Neural crest cell (in vitro differentiated cells): ENCODE measurements around the gene ALG12. TPM values are rescaled to one million over a fixed set of nuclear protein-coding genes. Genes with fewer than 3 reads are reported as not detected.
A peak's percentile ranks its signal among the peaks of the same experiment; 100 is the strongest.

Experiments used
- DNase-seq: peaks from one replicate; pipeline ENCODE4 v3.0.0; 2021; ENCODE audit warnings: low read depth, mixed read lengths, low spot score
- H3K27ac Mint-ChIP-seq: one replicate; pipeline ENCODE4 v1.8.0; 2021; ENCODE audit warnings: mild to moderate bottlenecking, mixed read lengths; ENCODE audit not compliant: unreplicated experiment
- H3K27me3 Mint-ChIP-seq: 2 replicates; pipeline ENCODE4 v1.8.0; 2021; ENCODE audit warnings: low read depth, mild to moderate bottlenecking, mixed read lengths
- H3K36me3 Mint-ChIP-seq: 2 replicates; pipeline ENCODE4 v1.8.0; 2021; ENCODE audit warnings: low read depth, mild to moderate bottlenecking, mixed read lengths
- H3K4me1 Mint-ChIP-seq: 2 replicates; pipeline ENCODE4 v1.8.0; 2021; ENCODE audit warnings: mixed read lengths
- H3K4me3 Mint-ChIP-seq: one replicate; pipeline ENCODE4 v1.8.0; 2021; ENCODE audit warnings: mild to moderate bottlenecking, mixed read lengths
- H3K9me3 Mint-ChIP-seq: 2 replicates; pipeline ENCODE4 v1.8.0; 2021; ENCODE audit warnings: mixed read lengths
- total RNA-seq: library from RNA; stranded (reverse); gene quantifications from 2 replicates; pipeline ENCODE4 v1.2.1, GENCODE V29; 2021
- TF ChIP-seq, protein P1 (sequence below): fragments of 200-600 bp; sonication (generic); conservative IDR thresholded peaks from 2 replicates; pipeline ENCODE4 v1.5.0; 2021; ENCODE audit warnings: antibody characterized with exemption, mild to moderate bottlenecking

The ALG12 gene
- total RNA-seq, 1 donor from 2014 or later, result 21.2 TPM

DNA sequence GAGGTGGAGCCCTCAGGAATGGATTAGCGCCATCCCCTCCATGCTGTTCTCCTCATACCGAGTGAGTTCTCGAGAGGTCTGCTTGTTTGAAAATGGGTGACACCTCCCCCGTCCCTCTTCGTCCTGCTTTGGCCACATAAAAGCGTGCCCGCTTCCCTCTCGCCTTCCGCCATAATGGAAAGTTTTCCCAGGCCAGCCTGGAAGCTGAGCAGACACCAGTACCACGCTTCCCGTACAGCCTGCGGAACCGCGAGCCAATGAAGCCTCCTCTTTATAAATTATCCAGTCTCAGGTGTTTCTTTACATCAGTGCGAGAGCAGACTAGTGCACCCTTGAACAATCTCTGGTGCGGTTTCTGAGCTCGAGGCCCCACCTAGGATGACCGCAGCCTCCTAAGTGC, 12.8 kb downstream of the ALG12 start:
- TF ChIP-seq, protein P1, sequence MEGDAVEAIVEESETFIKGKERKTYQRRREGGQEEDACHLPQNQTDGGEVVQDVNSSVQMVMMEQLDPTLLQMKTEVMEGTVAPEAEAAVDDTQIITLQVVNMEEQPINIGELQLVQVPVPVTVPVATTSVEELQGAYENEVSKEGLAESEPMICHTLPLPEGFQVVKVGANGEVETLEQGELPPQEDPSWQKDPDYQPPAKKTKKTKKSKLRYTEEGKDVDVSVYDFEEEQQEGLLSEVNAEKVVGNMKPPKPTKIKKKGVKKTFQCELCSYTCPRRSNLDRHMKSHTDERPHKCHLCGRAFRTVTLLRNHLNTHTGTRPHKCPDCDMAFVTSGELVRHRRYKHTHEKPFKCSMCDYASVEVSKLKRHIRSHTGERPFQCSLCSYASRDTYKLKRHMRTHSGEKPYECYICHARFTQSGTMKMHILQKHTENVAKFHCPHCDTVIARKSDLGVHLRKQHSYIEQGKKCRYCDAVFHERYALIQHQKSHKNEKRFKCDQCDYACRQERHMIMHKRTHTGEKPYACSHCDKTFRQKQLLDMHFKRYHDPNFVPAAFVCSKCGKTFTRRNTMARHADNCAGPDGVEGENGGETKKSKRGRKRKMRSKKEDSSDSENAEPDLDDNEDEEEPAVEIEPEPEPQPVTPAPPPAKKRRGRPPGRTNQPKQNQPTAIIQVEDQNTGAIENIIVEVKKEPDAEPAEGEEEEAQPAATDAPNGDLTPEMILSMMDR, result no peak
- Mint-ChIP-seq H3K27ac (no peak overlapping the region), H3K36me3 (peaks cover 21% of the 10 kb centered on the region)

DNA sequence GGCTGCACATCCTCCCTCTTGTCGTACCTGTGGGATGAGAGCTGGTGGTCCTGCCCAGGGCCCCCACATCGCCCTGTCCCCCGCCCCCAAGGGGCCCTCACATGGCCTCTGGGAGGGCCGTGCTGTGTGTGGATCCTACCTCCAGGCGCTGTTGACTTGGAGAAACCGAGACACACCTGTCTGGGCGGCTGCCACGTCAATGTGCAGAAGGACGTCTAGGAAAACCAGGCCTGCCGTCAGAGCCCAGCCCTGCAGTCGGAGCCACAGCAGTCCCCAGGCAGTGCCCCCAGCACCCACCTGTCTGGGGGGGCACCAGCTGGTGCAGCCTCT, 14.2 kb downstream of the ALG12 start:
- Mint-ChIP-seq H3K27ac (no peak overlapping the region), H3K36me3 (peaks cover 28% of the 10 kb centered on the region), H3K27me3 (no peaks in the 10 kb centered on the region), H3K4me3 (peak overlapping the region; percentile 23), H3K4me1 (peaks cover 3% of the 10 kb centered on the region), H3K9me3 (peaks cover 6% of the 10 kb centered on the region)
- TF ChIP-seq, protein P1, result no peak
- no peak for DNase-seq

More for the DNA sequence above, 12.8 kb downstream of the ALG12 start:
- no peak for DNase-seq
- Mint-ChIP-seq H3K9me3 (peaks cover 6% of the 10 kb centered on the region), H3K4me3 (no peak overlapping the region), H3K4me1 (peaks cover 3% of the 10 kb centered on the region), H3K27me3 (no peaks in the 10 kb centered on the region)

DNA sequence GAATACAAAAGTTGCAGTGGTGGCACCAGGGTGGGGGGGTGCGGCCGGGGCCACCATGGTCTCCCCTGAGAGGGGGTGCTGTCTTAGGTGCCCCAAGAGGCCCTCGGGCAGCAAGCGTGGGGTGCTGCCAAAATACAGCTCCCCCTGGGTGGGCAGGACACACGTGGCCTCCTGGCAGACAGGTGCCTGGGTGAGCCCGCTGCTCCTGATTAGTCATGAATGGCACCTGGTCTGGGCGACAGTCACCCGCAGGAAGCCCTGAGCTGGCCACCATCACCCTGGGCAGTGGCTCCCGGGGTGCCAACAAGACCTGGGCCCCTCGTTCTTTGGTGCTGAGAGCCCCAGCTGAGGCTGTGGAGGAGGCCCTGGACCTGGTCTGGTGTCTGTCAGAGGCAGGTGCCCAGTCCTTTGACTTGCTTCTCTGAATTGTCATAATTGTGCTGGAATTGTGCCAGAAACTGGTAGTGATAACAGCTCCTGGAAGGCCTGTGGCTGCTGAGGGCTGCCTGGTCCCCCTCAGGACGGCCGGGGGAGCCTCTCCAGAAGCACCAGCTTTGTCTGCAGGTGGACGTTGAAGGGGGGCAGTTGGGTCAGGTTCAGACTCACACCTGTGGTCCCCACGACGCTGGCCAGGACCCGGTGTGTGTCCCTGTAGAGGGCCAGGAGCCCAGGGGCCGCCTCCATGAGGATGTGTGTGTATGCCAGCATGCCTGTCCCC, 14.8 kb downstream of the ALG12 start:
- TF ChIP-seq, protein P1, result no peak
- H3K36me3 Mint-ChIP-seq, result peaks cover 32% of the 10 kb centered on the region
- DNase-seq, result no peak

DNA sequence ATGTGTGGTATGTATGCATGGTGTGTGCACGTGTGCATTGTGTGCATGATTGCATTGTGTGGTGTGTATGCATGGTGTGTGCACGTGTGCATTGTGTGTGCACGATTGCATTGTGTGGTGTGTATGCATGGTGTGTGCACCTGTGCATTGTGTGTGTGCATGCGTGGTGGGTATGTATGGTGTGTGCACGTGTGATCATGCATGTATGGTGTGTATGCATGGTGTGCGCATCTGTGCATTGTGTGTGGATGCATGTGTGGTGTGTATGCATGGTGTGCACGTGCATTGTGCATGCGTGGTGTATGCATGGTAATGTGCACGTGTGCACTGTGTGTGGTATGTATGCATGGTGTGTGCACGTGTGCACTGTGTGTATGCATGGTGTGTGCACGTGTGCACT, 16.8 kb downstream of the ALG12 start:
- no peak overlapping the region for H3K27ac Mint-ChIP-seq
- H3K27me3 Mint-ChIP-seq, result no peaks in the 10 kb centered on the region
- no peak overlapping the region for H3K4me3 Mint-ChIP-seq
- H3K4me1 Mint-ChIP-seq, result peaks cover 3% of the 10 kb centered on the region
- no peak for DNase-seq
- peaks cover 8% of the 10 kb centered on the region for H3K9me3 Mint-ChIP-seq
- TF ChIP-seq, protein P1, result no peak
- H3K36me3 Mint-ChIP-seq, result peaks cover 43% of the 10 kb centered on the region

More for the DNA sequence above, 14.8 kb downstream of the ALG12 start:
- Mint-ChIP-seq H3K4me3 (no peak overlapping the region), H3K27me3 (no peaks in the 10 kb centered on the region), H3K27ac (no peak overlapping the region), H3K9me3 (peaks cover 6% of the 10 kb centered on the region), H3K4me1 (peaks cover 3% of the 10 kb centered on the region)

- H3K27ac Mint-ChIP-seq, result peak overlapping the region; percentile 72
These were observed 17.6 kb downstream of the ALG12 start for GRCh38 chr22:49900441-49901230.

More at GRCh38 chr22:49900441-49901230, 17.6 kb downstream of the ALG12 start:
- no peak for DNase-seq
- H3K36me3 Mint-ChIP-seq, result peaks cover 44% of the 10 kb centered on the region
- peaks cover 12% of the 10 kb centered on the region for H3K9me3 Mint-ChIP-seq
- peaks cover 3% of the 10 kb centered on the region for H3K4me1 Mint-ChIP-seq
- peak overlapping the region; percentile 51 for H3K4me3 Mint-ChIP-seq
- H3K27me3 Mint-ChIP-seq, result no peaks in the 10 kb centered on the region
- TF ChIP-seq, protein P1, result no peak
